GM21737 (cell line): ENCODE results near the gene KCTD10.

Experiments
- ATAC-seq: cut with Tn5 transposase; IDR thresholded peaks from one replicate; pipeline ENCODE4 v1.9.1; 2021; ENCODE audit warnings: mild to moderate bottlenecking, moderate library complexity; ENCODE audit not compliant: unreplicated experiment

The KCTD10 gene

DNA sequence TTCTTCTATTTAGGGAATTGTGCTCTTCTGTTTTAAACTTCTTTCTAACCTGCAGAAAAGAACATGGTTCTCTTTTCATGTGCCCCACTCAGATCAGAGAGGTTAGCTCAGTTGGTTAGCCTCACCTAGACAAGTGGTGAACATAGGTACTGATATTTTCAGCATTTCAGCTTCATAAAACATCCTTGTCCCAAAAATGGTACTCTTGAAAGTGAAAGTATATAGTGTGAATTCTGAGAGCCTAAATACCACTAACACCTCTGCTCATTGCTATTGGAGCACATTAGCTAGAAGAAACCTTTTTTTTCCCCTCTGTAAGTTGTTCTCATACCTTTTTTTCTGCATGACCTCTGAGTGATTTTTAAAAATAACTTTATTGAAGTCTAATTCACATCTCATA is 17.9 kb upstream of the KCTD10 start:
- no peak for ATAC-seq

DNA sequence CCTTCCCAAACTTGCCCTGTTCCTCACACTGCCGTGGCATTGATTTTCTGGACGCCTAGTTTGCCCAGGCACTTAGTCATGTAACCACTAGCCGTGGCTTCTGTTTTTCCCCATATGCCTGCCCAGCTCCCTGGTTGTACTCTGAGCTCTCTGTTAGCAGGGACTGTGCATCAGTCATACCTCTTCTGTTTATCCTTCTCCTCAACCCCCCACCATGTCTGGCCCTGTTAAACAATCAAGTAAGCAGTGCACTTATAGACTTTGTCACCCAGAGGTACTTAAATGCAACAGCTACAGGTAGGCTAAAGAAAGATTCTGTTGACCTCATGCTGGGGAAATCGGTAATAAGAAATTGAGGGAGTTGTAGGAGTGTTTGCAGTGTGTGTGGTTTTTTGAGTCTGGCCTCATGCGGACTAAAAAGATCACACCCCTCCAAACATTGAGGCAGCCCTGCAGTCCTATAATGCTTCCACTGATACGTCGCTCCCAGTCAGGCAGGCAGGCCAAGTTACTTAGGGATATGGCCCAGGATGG is 17.3 kb upstream of the KCTD10 start:
- no peak for ATAC-seq

DNA sequence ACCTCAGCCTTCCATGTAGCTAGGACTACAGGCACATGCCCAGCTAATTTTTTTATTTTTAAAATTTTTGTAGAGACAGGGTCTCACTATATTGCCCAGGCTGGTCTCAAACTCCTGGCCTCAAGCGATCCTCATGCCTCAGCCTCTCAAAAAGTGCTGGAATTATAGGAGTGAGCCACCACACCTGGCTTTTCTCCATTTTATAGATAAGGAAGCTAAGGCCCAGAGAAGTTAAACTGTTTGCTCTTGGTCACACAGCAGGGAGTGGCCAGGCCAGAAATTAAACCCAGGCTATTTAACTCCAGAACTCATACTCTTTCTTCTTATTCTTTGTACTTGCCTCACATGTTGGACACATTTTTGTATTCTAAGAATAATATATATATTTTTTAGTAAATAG is 16.8 kb upstream of the KCTD10 start:
- no peak for ATAC-seq

DNA sequence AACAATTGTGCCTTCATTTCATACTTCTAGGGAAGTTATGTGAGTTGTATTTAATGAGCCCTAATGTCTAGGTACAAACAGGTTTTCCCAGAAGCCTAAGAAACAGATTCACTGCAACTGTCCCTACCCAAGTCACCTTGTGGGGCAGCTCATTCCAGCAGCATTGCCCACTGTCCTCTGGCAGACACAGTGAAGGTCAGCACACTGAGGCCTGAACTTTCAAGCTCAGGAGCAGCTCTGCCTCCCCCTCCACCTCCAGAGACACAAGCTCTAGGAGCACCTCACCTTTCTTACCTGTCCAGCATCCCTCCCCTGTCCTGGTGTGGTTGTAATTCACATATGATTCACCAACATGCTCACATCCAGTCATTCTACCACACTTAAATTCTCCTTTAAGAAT is 16.0 kb upstream of the KCTD10 start:
- no peak for ATAC-seq

DNA sequence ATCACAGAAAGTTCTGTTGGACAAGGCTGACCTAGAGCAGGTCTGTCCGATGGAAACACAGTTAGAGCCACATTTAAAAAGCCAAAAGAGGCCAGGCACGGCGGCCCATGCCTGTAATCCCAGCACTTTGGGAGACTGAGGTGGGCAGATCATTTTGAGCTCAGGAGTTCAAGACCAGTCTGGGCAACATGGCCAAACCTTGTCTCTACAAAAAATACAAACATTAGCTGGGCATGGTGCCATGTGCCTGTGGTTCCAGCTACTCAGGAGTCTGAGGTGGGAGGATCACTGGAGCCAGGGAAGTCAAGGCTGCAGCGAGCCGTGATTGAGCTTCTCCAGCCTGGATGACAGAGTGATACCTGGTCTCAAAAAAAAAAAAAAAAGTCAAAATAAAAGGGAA is 15.3 kb upstream of the KCTD10 start:
- ATAC-seq: no peak

GRCh38 chr12:109491671-109492070 is 14.6 kb upstream of the KCTD10 start:
- no peak for ATAC-seq

- ATAC-seq: no peak
Observed at GRCh38 chr12:109489955-109490565, 13.0 kb upstream of the KCTD10 start.

DNA sequence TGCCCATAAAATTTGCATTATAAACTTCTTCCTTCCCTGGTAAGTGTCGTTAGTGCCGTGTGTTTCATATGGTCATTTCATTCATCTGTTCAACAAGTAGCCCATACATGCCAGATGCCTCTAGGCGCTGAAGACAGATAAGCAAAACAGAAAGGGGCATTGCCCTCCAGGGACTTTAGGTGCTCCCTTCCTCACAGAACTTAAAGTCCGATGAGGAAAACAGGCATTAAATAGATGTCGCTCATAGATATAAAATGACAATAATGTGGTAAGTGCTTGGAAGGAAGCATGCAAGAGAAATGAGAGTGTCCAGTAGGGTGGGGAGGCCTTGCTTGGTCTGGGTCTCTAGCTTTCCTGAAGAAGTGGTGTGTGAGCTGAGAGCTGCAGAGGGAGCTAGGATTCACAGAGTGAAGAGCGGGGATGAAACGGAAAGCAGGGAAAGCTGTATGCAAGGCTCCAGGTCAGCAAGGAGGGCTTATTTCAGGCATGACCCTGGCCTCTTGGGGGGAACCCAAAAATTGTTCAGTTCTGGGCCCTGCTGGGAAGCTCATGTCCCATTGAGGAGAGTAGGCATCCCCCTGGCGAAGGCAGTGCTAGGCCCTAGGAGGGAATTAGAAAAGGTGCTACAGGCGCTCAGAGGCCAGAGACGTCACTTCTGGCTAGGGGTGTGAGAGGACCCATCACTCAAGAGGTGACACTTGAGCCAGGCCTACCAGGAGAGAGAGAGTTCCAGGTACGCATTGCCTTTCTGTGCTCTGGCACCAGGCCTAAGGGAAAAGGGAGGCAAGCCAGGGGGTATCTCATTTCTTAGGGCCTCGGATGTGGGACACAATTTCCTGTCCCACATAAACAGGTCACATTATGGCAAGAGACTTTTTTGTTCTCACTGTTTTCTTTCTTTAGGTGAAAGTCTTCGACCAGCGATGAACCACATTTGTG is 12.2 kb upstream of the KCTD10 start:
- no peak for ATAC-seq

DNA sequence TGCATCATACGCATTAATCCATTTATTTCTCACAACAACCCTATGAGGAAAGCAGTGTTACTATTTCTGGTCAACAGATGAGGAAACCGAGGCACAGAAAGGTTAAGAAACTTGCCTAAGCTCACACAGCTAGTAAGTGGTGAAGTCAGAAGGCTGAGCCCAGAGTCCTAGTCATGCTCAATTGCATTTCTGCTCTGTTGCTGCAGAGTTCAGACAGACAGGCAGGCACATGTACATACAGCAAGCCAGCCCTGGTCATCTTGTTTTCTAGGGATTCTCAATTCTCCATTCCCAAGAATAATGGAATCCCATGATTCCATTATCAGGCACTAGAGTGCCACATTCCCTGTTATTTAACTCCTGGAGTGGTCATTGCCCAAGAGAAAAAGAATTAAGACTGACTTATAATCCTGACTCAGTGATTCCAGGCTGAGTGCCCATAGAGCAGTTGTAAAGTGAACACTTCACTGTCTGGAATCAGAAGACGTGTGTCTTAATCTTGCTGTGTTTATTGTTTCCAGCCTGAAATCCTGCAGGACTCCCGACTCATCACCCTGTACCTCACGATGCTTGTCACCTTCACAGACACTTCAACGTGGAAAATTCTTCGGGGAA is 11.1 kb upstream of the KCTD10 start:
- ATAC-seq: no peak

DNA sequence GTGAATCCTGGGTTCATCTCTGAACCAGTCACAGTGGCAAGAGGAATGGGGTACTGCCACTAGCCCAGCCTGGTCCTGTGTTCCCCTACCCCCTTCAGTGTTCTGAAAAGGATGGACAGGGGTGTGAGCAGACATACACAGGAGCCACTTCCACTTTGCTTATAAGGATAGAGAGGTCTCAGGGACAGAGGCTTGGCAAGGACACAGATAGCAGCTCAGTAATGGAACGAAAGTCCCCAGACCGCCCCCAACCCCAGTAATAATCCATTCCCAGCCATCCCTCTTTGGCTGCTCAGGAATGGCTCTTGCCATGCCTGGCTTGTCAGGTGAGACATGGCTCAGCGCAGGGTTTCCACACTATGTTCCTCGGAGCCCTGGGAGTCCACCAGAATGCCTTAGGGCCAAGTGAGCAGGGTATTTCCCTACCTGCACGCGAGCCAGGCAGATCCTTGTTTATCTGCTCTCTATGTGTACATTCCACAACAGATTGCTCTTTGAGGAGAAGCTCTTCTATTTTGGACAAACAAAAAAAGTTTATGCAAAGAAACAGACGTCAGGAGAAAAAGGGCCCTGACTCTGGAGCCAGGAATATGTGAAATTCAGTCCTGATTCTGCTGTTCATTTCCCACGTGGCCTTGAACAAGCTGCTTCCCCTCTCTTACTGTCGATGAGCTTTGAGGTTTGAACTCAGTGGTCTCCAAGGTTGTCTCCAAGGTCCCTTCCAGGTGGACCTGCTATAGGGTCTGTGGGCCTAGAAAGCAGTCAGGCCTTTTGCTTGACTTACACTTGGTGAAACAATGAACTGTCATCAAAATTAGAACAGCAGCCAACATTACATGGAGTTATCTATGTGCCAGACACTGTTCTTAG is 10.3 kb upstream of the KCTD10 start:
- no peak for ATAC-seq

- no peak for ATAC-seq
Observed at GRCh38 chr12:109485201-109485600, 8.1 kb upstream of the KCTD10 start.

GRCh38 chr12:109483346-109483745 is 6.2 kb upstream of the KCTD10 start:
- no peak for ATAC-seq

DNA sequence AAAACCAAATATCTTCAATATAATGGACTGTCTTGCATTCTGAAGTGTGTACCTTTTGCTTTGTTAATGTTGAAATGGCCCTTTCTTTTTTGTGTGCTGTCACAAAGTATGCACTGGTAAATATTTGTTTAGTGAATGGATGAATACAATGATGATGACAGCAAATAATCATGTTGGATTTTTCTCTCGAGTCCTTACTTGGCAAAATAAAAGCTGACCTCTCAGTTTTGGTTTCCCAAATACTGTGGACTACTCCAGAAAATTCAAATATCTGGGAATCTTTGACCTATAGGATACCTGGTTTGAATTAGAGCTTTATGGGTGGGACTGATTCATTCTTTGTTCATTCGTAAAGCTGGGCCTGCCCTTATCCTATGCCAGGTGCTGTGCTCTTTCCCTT is 5.8 kb upstream of the KCTD10 start:
- no peak for ATAC-seq

DNA sequence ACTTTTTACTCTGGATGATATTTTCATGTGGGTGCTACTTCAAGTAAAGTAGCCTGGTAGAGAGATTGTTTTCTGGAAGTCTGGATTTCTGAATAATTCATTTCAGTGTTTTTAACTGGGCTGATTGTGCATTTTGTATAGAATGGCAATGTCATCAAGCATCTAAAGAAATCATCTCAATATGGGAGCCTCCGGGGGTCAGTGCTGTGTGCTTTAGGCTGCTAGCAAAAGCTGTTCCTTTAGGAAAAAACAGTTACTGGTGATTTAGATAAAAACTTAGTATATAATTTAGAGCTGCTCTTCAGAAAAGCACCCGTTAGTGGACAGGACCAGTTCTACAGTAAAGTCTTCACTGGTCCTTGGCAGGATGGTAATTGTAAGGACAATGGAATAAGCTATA is 5.4 kb upstream of the KCTD10 start:
- no peak for ATAC-seq

- ATAC-seq: no peak
Observed at GRCh38 chr12:109481863-109482262, 4.8 kb upstream of the KCTD10 start.

GRCh38 chr12:109480356-109480755 is 3.3 kb upstream of the KCTD10 start:
- ATAC-seq: no peak

- ATAC-seq: no peak
Observed at GRCh38 chr12:109479761-109480160, 2.7 kb upstream of the KCTD10 start.

DNA sequence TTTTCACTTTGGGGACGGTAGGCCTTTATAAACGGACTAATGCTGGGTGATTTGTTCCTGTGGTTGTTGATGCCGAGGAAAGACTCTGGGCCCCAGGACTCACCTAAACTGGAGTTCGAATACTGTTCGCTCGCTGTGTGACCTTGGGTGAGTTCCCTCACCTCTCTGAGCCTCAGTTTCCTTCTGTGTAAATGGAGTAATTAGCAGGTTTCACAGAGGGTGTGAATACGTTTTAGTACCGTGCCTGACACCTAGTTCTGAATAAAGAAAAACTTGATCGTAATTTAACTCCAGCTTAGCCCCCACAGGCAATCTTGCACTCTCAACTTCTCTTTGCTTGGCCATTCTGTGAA is 839 bp upstream of the KCTD10 start:
- ATAC-seq: no peak

DNA sequence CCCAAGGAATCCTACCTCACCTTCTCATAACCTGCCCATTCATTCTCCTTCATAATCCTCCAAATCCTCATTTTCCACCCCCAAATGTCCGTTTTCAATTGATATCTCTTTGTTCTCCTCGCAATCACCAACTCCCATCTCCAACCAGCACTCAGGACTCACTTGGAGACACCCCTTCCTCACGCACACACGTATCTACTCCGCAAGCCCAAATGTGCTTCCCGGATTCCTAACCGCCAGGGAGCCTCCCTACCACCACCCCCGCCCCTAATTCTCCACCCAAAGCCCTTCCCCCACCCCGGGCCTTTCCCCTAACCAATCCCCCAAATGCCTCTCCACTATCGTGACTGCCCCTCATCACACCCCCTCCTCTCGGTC is 304 bp downstream of the KCTD10 start:
- ATAC-seq: no peak

GRCh38 chr12:109475993-109476806 is 900 bp downstream of the KCTD10 start:
- ATAC-seq: no peak
